Epidermal melanocyte (primary cell): ENCODE measurements around the gene ANK3.

ENCODE experiments used
- DNase-seq: peaks from one replicate; pipeline ENCODE4 v3.0.0; 2011; ENCODE audit warnings: low spot score; ENCODE audit not compliant: insufficient read length

ANK3 gene

GRCh38 chr10:59991661-59992060 is 398.0 kb downstream of the ANK3 start:
- no peak for DNase-seq

GRCh38 chr10:59991117-59991516 is 398.6 kb downstream of the ANK3 start:
- no peak for DNase-seq

- DNase-seq, result no peak
These were observed 404.0 kb downstream of the ANK3 start for GRCh38 chr10:59985639-59986038.

- DNase-seq, result no peak
These were observed 405.3 kb downstream of the ANK3 start for GRCh38 chr10:59984415-59984814.

- no peak for DNase-seq
These were observed 409.3 kb downstream of the ANK3 start for GRCh38 chr10:59980356-59980755.

- no peak for DNase-seq
These were observed 412.2 kb downstream of the ANK3 start for GRCh38 chr10:59977486-59977885.

- DNase-seq, result no peak
These were observed 412.8 kb downstream of the ANK3 start for GRCh38 chr10:59976909-59977308.
